GM10248 (cell line): ENCODE measurements around the gene NOTCH1.

Experiments
- CTCF ChIA-PET: fragments of 300-600 bp; sonication (Branson Sonifier 250); formaldehyde crosslinking; extraction: SDS; loops from one replicate; lab custom pipeline; 2021; ENCODE audit warnings: antibody characterized with exemption; lab: Yijun Ruan, JAX
- POLR2A ChIA-PET: fragments of 350-650 bp; sonication (Branson Sonifier 250); formaldehyde crosslinking; extraction: SDS; loops from one replicate; lab custom pipeline; 2020; ENCODE audit warnings: antibody characterized with exemption; lab: Yijun Ruan, JAX
- DNase-seq: peaks from one replicate; pipeline ENCODE4 v3.0.0; 2012; ENCODE audit errors: extremely low spot score
- TF ChIP-seq, protein P1 (sequence below): IDR thresholded peaks from 2 replicates; pipeline ENCODE4 v1.5.1; 2012; ENCODE audit warnings: mild to moderate bottlenecking, low read depth; ENCODE audit errors: extremely low read depth, missing control alignments, control extremely low read depth

NOTCH1 gene

GRCh38 chr9:136504512-136505348 lies 41.1 kb downstream of the NOTCH1 start:
- CTCF ChIA-PET: interaction anchor here (1.0 kb wide), 1 partner anchor 21 kb away, joined by 3 read pairs; no protein-coding TSS in a partner anchor
- POLR2A ChIA-PET: no interaction called here
- TF ChIP-seq, protein P1, sequence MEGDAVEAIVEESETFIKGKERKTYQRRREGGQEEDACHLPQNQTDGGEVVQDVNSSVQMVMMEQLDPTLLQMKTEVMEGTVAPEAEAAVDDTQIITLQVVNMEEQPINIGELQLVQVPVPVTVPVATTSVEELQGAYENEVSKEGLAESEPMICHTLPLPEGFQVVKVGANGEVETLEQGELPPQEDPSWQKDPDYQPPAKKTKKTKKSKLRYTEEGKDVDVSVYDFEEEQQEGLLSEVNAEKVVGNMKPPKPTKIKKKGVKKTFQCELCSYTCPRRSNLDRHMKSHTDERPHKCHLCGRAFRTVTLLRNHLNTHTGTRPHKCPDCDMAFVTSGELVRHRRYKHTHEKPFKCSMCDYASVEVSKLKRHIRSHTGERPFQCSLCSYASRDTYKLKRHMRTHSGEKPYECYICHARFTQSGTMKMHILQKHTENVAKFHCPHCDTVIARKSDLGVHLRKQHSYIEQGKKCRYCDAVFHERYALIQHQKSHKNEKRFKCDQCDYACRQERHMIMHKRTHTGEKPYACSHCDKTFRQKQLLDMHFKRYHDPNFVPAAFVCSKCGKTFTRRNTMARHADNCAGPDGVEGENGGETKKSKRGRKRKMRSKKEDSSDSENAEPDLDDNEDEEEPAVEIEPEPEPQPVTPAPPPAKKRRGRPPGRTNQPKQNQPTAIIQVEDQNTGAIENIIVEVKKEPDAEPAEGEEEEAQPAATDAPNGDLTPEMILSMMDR: no peak

GRCh38 chr9:136502940-136503550 lies 42.8 kb downstream of the NOTCH1 start:
- POLR2A ChIA-PET: no interaction called here

More at GRCh38 chr9:136504512-136505348, 41.1 kb downstream of the NOTCH1 start:
- DNase-seq: no peak

GRCh38 chr9:136502196-136502595 lies 43.7 kb downstream of the NOTCH1 start:
- CTCF ChIA-PET: no interaction called here
- POLR2A ChIA-PET: no interaction called here
- DNase-seq: no peak
- TF ChIP-seq, protein P1: no peak

More at GRCh38 chr9:136502940-136503550, 42.8 kb downstream of the NOTCH1 start:
- no peak for DNase-seq
- CTCF ChIA-PET: interaction anchor here (0.8 to 1.0 kb wide), 2 partner anchors 14 to 18 kb away, joined by 3 to 5 read pairs; no protein-coding TSS in a partner anchor
- TF ChIP-seq, protein P1: no peak

GRCh38 chr9:136501686-136502085 lies 44.2 kb downstream of the NOTCH1 start:
- ChIA-PET CTCF (no interaction called here), POLR2A (no interaction called here)
- TF ChIP-seq, protein P1: no peak
- no peak for DNase-seq

GRCh38 chr9:136499935-136500910 lies 45.6 kb downstream of the NOTCH1 start:
- TF ChIP-seq, protein P1: no peak
- ChIA-PET CTCF (interaction anchor here (1.0 kb wide), 1 partner anchor 14 kb away, joined by 3 read pairs; no protein-coding TSS in a partner anchor), POLR2A (no interaction called here)
- DNase-seq: no peak
